Sigmoid colon (tissue), 4 donors: ENCODE data around the gene MROH2A.

ENCODE experiments used
- EP300 ChIP-seq, 4 donors: sonication (generic); formaldehyde crosslinking; IDR thresholded peaks; one replicate each; pipeline ENCODE4 v1.6.1; 2017; ENCODE audit warnings: antibody characterized with exemption in 4 of 4
- POLR2AphosphoS5 ChIP-seq, 4 donors: sonication (generic); formaldehyde crosslinking; IDR thresholded peaks; one replicate each; pipeline ENCODE4 v1.6.1; 2017; ENCODE audit warnings: antibody characterized with exemption in 4 of 4
- TF ChIP-seq, protein P1 (sequence below), 4 experiments: fragments of 450-650 bp in 3 of 4; fragments of 200-600 bp in 1 of 4; IDR thresholded peaks; one replicate each; pipeline ENCODE4 v1.5.1; 2016 to 2019; ENCODE audit warnings: antibody characterized with exemption in 4 of 4, mild to moderate bottlenecking in 3 of 4, moderate library complexity in 2 of 4

DNA sequence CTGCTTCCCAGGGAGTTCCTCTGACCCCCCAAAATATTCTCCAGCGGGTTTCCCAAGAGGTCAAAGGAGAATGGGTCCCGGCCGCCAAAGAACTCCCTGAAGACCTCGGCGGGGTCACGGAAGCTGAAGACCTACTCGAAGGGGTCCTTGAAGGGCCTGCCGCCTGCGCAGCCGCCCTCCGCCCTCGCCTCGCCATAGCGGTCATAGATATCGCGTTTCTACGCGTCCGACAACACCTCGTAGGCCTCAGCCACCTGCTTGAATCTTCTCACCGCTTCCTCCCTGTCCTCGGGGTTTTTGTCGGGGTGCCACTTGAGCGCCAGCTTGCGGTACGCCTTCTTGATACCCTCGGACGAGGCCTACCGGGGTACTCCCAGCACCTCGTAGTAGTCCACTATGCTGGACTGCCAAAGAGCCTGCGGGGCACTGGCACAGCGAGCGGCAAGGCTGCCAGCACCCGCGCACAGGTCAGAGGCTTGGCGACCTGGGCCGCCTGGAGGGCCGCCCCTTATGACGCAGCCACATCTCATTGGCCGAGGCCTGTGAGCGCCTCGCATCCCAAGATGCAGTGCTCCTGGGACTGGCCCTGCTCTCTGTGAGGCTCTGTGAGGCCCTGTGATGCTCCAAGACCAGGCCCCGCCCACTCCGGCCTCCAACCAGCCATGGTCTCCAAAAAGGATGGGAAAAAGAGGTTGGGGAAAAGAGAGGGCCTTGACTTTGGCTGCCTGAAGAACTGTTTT lies 23.1 kb upstream of the MROH2A start:
- no peak for TF ChIP-seq EP300 (IDR thresholded peaks at IDR 0.05)
- TF ChIP-seq, protein P1, sequence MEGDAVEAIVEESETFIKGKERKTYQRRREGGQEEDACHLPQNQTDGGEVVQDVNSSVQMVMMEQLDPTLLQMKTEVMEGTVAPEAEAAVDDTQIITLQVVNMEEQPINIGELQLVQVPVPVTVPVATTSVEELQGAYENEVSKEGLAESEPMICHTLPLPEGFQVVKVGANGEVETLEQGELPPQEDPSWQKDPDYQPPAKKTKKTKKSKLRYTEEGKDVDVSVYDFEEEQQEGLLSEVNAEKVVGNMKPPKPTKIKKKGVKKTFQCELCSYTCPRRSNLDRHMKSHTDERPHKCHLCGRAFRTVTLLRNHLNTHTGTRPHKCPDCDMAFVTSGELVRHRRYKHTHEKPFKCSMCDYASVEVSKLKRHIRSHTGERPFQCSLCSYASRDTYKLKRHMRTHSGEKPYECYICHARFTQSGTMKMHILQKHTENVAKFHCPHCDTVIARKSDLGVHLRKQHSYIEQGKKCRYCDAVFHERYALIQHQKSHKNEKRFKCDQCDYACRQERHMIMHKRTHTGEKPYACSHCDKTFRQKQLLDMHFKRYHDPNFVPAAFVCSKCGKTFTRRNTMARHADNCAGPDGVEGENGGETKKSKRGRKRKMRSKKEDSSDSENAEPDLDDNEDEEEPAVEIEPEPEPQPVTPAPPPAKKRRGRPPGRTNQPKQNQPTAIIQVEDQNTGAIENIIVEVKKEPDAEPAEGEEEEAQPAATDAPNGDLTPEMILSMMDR (IDR thresholded peaks at IDR 0.05) = no peak
- TF ChIP-seq POLR2AphosphoS5 (IDR thresholded peaks at IDR 0.05) = no peak
